K562 (cell line): ENCODE measurements around the gene PDIA5. TPM values are rescaled to one million over a fixed set of nuclear protein-coding genes. Genes with fewer than 3 reads are reported as not detected.

Experiments
- ARID1B ChIP-seq: fragments of 450-650 bp; IDR thresholded peaks from 2 replicates; pipeline ENCODE4 v1.6.1; 2016; ENCODE audit warnings: antibody characterized with exemption, mild to moderate bottlenecking, inconsistent platforms
- HCFC1 ChIP-seq: IDR thresholded peaks from 2 replicates; pipeline ENCODE4 v1.6.1; 2012; ENCODE audit warnings: low read depth, low read length, improper control_type of control experiment
- KAT2B ChIP-seq: IDR thresholded peaks from one replicate; pipeline ENCODE4 v1.6.1; 2012; ENCODE audit warnings: low read depth, mild to moderate bottlenecking, control low read depth, inconsistent platforms, low read length, moderate library complexity
- PTBP1 ChIP-seq: fragments of 200-400 bp; formaldehyde crosslinking; IDR thresholded peaks from 2 replicates; pipeline ENCODE4 v1.6.1; 2017; ENCODE audit warnings: low read depth, low read length
- SREBF2 ChIP-seq: sonication (generic); formaldehyde crosslinking; IDR thresholded peaks from 2 replicates; pipeline ENCODE4 v1.4.0; 2020; ENCODE audit warnings: mild to moderate bottlenecking, missing genetic modification reagents
- ZNF143 ChIP-seq: sonication (generic); formaldehyde crosslinking; IDR thresholded peaks from 2 replicates; pipeline ENCODE4 v1.9.0; 2022; ENCODE audit warnings: mild to moderate bottlenecking, missing genetic modification reagents
- ZNF277 ChIP-seq: fragments of 250-450 bp; sonication (Bioruptor Pico); IDR thresholded peaks from 2 replicates; pipeline ENCODE4 v1.8.0; 2022; ENCODE audit warnings: inconsistent platforms, mild to moderate bottlenecking, moderate library complexity, borderline replicate concordance
- polyA plus RNA-seq, 8 experiments: library from polyadenylated mRNA; depleted of rRNA in 4 of 8; stranded (reverse) in 5 of 8; unstranded in 3 of 8; fragments of >200 nt; fragmentation: Nextera tagmentation in 2 of 8; fragmentation: Illumina TruSeq in 1 of 8; extraction: Ambion mirVana in 2 of 8; extraction: Trizol in 1 of 8; gene quantifications; 2 replicates each; pipeline versions ENCODE4 v1.2.1 to v1.2.3, GENCODE V29; 2011 to 2014; ENCODE audit warnings: inconsistent platforms in 1 of 8, missing spikeins in 1 of 8
- total RNA-seq, 7 experiments: library from RNA; depleted of rRNA in 6 of 7; stranded (reverse); fragments of >200 nt in 6 of 7; fragmentation: Illumina TruSeq in 2 of 7; extraction: Trizol in 2 of 7; gene quantifications; 2 replicates each; pipeline versions ENCODE4 v1.2.1 to v1.2.3, GENCODE V29; 2011 to 2021; ENCODE audit warnings: low replicate concordance in 1 of 7
- TF ChIP-seq, protein P1 (sequence below): fragments of 250-450 bp; sonication (Bioruptor Pico); IDR thresholded peaks from 2 replicates; pipeline ENCODE4 v1.5.0; 2022; ENCODE audit warnings: mild to moderate bottlenecking
- TF ChIP-seq, protein P2 (sequence below): fragments of 450-650 bp; IDR thresholded peaks from 2 replicates; pipeline ENCODE4 v1.6.1; 2016; ENCODE audit warnings: missing biosample characterization, missing genetic modification characterization

Gene PDIA5
- total and polyA plus RNA-seq, 9 of the 15 experiments (the other 6 are each of a cell fraction or from before 2014, with no cell fraction given) = 3.4 to 31.8 (median 19.6) TPM

DNA sequence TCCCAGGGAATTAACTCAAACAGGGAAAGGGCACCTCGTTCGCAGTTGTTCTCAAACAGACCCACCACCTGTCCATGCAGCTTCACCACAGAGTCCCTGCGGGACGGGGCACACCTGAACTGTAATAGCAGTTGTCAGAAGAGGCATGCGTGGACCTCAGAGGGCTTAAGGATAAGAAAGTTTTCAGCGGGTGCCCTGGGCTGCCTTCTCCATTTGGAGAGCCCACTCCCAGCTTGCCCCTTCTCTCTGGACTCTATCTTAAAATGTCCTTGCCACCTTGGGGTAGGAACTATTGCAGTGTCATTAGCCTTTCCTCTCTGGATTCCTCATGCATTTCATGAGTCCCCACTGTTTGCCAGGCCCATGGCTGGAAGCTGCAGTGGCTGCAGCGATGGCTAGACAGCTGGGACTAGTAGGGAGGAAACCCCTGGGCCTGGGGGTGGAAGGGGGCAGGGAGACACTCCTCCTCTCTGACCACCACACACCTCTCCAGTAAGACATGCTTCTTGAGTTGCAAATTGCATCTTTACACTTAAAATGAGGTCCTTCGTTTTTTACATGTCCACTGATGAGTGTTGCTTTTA is 33.5 kb downstream of the PDIA5 start (continued):
- TF ChIP-seq, protein P1, sequence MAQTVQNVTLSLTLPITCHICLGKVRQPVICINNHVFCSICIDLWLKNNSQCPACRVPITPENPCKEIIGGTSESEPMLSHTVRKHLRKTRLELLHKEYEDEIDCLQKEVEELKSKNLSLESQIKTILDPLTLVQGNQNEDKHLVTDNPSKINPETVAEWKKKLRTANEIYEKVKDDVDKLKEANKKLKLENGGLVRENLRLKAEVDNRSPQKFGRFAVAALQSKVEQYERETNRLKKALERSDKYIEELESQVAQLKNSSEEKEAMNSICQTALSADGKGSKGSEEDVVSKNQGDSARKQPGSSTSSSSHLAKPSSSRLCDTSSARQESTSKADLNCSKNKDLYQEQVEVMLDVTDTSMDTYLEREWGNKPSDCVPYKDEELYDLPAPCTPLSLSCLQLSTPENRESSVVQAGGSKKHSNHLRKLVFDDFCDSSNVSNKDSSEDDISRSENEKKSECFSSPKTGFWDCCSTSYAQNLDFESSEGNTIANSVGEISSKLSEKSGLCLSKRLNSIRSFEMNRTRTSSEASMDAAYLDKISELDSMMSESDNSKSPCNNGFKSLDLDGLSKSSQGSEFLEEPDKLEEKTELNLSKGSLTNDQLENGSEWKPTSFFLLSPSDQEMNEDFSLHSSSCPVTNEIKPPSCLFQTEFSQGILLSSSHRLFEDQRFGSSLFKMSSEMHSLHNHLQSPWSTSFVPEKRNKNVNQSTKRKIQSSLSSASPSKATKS = no peak
- TF ChIP-seq HCFC1 = no peak
- no peak for TF ChIP-seq KAT2B
- TF ChIP-seq SREBF2 (CRISPR knock-in tag) = no peak
- TF ChIP-seq ZNF277 (CRISPR knock-in tag) = no peak
- no peak for TF ChIP-seq ZNF143 (CRISPR knock-in tag)
- no peak for TF ChIP-seq ARID1B
- TF ChIP-seq, protein P2, sequence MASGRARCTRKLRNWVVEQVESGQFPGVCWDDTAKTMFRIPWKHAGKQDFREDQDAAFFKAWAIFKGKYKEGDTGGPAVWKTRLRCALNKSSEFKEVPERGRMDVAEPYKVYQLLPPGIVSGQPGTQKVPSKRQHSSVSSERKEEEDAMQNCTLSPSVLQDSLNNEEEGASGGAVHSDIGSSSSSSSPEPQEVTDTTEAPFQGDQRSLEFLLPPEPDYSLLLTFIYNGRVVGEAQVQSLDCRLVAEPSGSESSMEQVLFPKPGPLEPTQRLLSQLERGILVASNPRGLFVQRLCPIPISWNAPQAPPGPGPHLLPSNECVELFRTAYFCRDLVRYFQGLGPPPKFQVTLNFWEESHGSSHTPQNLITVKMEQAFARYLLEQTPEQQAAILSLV (tag) = no peak
- no peak for TF ChIP-seq PTBP1
